Measurements from ENCODE around the gene FLT4. TPM values are rescaled to one million over a fixed set of nuclear protein-coding genes. Genes with fewer than 3 reads are reported as not detected.

FLT4 gene
- total RNA-seq, 6 experiments from 2014 or later = not detected

DNA sequence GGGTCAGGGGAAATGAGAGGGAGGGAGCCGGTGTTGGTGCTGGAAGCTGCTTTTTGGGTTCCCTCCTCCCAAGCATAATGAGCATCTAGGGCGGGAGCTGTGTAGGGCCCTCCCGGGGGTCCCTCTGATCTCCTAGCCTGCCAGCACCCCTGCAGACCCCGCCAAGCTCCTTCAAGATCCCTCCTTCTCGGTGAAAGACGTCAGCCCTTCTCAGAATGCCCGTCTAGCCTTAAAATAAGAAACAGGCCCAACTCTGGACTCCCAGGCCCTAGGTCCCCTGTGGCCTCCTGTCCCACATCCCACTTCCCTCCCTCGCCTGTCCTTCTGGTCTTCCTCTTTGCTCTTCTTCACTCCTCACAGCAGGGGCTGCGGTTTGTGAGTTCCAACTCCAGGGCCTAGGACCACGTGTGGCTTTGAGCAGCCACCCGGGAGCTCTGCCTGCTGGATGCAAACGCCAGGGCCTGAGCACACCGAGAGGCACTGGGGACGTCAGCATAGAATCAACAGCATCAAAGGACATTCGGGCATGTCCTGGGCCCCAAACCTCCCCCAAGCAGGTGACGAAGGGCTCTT is 49.3 kb downstream of the FLT4 start:
- H3K27me3 Mint-ChIP-seq (ENCODE audit: insufficient read depth) = peaks cover 15% of the 10 kb centered on the region
- H3K36me3 Mint-ChIP-seq (ENCODE audit: low read depth) = no peaks in the 10 kb centered on the region

GRCh38 chr5:180599590-180599914 is 49.8 kb downstream of the FLT4 start:
- peaks cover 15% of the 10 kb centered on the region for H3K27me3 Mint-ChIP-seq (ENCODE audit: insufficient read depth)
- no peaks in the 10 kb centered on the region for H3K36me3 Mint-ChIP-seq (ENCODE audit: low read depth)
- H3K4me3 Mint-ChIP-seq = no peak overlapping the region
- H3K9me3 Mint-ChIP-seq = peaks cover 5% of the 10 kb centered on the region; the same call in 1 of the 2 replicates
- H3K27ac Mint-ChIP-seq = no peak overlapping the region
- H3K4me1 Mint-ChIP-seq (ENCODE audit: low read depth) = no peaks in the 10 kb centered on the region
- no peak for DNase-seq
- TF ChIP-seq CTCF (IDR thresholded peaks at IDR 0.05) = no peak

More for the DNA sequence above, 49.3 kb downstream of the FLT4 start:
- Mint-ChIP-seq H3K27ac (no peak overlapping the region; the same call in 1 of the 2 replicates), H3K4me3 (no peak overlapping the region), H3K4me1 (ENCODE audit: low read depth) (no peaks in the 10 kb centered on the region), H3K9me3 (peaks cover 5% of the 10 kb centered on the region; the same call in 1 of the 2 replicates)
- no peak for TF ChIP-seq CTCF (IDR thresholded peaks at IDR 0.05)
- DNase-seq = no peak

GRCh38 chr5:180598797-180599589 is 50.4 kb downstream of the FLT4 start:
- Mint-ChIP-seq H3K9me3 (peaks cover 5% of the 10 kb centered on the region; the same call in 1 of the 2 replicates), H3K4me1 (ENCODE audit: low read depth) (no peaks in the 10 kb centered on the region), H3K27me3 (ENCODE audit: insufficient read depth) (peaks cover 12% of the 10 kb centered on the region), H3K36me3 (ENCODE audit: low read depth) (no peaks in the 10 kb centered on the region), H3K4me3 (no peak overlapping the region), H3K27ac (no peak overlapping the region)
- no peak for TF ChIP-seq CTCF (IDR thresholded peaks at IDR 0.05)
- no peak for DNase-seq

DNA sequence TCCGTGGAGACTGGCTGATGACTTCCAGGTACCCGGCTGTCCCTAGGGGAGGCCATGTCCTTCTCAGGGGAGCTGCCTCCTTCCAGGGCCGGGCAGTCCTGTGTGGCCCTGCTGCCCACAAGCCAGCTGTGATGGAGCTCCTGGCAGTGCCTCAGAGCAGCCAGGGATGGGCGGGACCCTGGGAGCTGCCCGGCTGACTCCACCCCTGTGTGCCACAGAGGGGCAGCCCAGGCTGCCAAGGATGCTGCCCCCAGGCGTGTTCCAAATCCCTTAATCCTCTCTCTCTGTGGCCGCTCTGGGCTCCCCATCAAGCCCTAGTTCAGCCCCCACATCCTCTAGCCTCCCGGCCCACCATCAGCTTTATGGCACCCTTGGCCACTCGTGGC is 51.1 kb downstream of the FLT4 start:
- Mint-ChIP-seq H3K9me3 (peaks cover 5% of the 10 kb centered on the region; the same call in 1 of the 2 replicates), H3K4me3 (no peak overlapping the region), H3K27ac (no peak overlapping the region), H3K4me1 (ENCODE audit: low read depth) (no peaks in the 10 kb centered on the region), H3K36me3 (ENCODE audit: low read depth) (no peaks in the 10 kb centered on the region), H3K27me3 (ENCODE audit: insufficient read depth) (peaks cover 16% of the 10 kb centered on the region)
- DNase-seq = no peak
- no peak for TF ChIP-seq CTCF (IDR thresholded peaks at IDR 0.05)

DNA sequence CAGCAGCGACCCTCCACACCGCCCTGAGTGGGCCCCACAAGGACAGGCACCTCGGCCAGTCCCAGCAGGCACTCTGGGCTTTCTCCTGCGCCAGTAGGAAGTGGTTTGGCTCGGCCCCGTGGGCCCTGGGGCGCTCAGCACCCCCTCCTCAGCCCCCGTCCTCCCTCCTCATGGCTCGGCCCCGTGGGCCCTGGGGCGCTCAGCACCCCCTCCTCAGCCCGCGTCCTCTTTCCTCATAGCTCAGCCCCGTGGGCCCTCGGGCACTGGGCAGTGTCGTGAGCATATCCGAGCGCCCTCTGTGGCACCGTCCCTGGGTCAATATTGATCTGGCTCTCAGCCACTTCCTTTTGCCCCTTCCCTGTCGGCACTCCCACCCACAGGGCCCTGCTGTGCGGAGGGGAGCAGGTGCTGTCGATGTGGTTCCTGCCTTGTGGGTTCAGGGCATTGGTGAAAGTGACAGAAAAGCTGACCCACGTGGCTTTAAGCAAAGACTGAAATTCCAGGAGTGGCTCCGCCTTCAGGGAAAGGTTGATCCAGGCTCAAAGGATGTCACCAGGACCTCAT is 52.6 kb downstream of the FLT4 start:
- H3K27ac Mint-ChIP-seq = no peak overlapping the region
- H3K36me3 Mint-ChIP-seq (ENCODE audit: low read depth) = no peaks in the 10 kb centered on the region; the same call in 1 of the 2 replicates
- H3K4me3 Mint-ChIP-seq = no peak overlapping the region
- peaks cover 27% of the 10 kb centered on the region for H3K27me3 Mint-ChIP-seq (ENCODE audit: insufficient read depth)
- H3K9me3 Mint-ChIP-seq = peaks cover 5% of the 10 kb centered on the region; the same call in 1 of the 2 replicates
- no peak for TF ChIP-seq CTCF (IDR thresholded peaks at IDR 0.05)
- no peak for DNase-seq
- no peaks in the 10 kb centered on the region for H3K4me1 Mint-ChIP-seq (ENCODE audit: low read depth)
